GM12872 (cell line): ENCODE results near the gene COL1A1.

Experiments
- TF ChIP-seq, protein P1 (sequence below): IDR thresholded peaks from 3 replicates; pipeline ENCODE4 v1.5.1; 2011; ENCODE audit warnings: low read depth, mild to moderate bottlenecking, low read length, moderate library complexity; ENCODE audit not compliant: insufficient read depth

Gene COL1A1

DNA sequence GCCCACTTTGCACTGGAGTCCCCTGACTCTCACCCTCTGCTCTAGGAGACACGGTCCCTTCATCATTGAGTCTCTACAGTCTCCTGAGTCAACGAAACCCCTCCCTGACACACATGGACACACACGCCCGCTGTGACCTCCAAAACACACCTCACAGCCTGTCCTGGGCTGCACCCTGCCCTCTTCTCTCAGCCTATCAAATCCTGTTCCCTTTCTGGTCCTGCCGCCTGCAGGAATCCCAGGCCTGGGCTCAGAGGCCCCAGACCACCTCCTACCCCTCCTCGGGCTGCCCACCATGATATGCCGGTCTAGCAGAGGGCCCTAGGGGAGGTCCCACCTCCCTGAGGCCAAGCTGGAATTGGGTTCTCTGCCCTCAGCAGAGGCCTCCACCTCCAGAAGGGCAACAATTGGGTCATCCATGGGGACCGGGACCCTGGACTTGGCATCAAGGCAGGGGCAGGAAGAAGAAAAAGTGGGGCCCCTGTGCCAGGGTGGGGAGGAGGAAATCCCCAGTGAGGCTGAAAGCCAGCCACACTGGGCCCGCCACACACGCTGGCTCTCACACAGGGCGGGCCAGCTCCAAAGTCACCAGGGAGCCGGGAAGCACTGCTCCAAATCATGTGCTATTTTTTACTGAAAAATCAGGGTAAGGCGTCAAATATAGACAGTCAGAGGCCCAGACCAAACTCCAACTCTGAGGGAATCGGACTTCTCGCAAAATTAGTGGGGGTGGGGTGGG lies 54.3 kb downstream of the COL1A1 start:
- TF ChIP-seq, protein P1, sequence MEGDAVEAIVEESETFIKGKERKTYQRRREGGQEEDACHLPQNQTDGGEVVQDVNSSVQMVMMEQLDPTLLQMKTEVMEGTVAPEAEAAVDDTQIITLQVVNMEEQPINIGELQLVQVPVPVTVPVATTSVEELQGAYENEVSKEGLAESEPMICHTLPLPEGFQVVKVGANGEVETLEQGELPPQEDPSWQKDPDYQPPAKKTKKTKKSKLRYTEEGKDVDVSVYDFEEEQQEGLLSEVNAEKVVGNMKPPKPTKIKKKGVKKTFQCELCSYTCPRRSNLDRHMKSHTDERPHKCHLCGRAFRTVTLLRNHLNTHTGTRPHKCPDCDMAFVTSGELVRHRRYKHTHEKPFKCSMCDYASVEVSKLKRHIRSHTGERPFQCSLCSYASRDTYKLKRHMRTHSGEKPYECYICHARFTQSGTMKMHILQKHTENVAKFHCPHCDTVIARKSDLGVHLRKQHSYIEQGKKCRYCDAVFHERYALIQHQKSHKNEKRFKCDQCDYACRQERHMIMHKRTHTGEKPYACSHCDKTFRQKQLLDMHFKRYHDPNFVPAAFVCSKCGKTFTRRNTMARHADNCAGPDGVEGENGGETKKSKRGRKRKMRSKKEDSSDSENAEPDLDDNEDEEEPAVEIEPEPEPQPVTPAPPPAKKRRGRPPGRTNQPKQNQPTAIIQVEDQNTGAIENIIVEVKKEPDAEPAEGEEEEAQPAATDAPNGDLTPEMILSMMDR: no peak

DNA sequence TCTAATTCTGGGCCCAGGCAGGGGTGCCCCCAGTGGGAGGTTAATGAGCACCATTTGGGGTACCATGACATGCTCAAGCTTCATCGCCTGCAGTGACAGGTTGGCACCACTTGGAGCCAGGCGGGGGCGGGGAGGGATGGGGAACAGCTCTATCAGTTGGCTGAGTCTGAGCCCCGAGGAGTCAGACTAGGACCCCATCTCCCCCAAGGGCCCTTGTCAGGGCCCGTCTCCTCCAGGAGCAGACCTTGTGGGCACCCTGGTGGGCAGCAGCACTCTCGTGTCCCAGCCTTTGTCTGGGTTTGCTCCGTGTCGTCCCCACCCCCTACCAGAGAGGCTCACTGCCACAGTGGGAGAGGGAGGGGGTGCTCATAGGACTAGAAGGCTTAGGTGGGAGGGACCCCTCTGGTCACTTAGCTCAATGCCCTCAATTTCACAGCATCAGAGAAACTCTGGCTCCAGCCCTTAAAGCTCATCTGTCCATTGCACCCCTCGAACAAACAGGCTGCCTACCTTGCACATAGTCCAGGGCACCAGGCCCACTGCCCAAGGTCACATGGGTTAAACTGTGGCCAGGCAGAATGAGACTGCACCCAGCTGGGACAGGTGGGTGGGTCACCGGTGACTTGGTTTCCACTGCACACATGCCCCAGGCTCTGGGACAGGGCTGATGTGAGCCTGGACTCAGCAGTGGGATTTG lies 55.1 kb downstream of the COL1A1 start:
- TF ChIP-seq, protein P1: peak; percentile 51; the same call in 2 of the 3 replicates

DNA sequence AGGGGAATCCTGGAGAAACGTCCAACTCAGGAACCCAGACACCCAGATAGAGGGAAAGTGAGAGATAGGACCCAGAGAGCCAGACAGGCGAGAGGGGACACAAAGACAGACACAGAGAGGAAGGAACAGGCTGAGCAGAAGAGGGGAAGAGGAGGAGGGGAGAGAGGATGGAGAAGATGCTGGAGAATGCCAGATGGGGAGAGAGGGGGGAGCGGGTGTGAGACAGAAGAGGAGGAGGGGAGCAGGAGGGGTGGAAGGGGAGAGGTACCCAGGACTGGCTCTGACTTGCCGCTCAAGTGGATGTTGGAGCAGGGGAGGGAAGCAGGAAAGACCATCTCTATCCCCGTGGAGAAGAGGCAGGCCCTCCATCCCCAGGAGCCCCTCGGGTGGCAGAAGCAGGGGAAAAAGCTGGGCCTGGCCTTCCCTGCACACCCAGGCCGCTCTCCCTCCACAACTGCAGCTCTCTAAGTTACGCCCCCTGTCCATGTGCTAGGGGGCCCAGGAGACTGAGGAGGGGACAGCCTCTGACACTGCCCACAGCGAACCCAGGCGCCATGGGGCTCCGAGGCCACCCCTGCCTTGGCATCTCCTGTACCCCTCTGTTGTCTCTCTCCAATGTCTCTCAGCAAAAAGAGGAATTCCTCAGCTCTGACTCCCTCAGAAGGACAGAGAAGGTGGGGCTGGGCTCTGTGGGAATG lies 55.8 kb downstream of the COL1A1 start:
- TF ChIP-seq, protein P1: no peak

DNA sequence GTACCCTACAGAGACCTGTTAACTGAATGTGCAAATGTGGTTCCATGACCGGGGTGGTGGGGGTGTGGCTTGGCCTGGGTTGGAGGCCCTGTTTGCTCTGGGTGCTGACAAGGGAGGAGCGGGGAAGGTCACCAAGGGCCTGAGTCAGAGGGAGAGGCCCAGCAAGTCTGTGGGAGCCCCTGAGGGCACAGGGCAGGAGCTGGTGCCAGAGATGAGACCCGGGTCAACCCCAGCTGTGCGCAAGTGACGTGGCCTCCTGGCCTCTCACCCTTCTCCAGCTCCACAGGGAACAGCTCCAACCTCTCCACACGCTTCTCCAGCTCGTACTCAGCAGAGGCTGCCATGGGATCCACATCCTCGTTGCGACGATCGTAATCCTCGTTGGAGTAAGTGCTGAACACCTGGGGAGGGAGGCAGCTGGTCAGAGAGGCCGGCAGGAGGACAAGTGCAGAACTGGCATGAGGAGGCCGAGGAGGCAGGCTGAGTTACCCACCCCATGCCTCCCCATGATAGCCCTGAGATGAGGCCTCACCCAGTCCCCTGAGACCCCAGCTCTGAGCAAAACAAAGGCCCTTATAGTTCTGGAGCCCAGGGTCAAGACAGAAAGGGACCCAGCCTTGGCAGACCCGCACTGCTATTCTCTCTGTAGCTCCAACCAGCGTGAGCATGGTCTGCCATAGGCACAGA lies 56.4 kb downstream of the COL1A1 start:
- TF ChIP-seq, protein P1: no peak

DNA sequence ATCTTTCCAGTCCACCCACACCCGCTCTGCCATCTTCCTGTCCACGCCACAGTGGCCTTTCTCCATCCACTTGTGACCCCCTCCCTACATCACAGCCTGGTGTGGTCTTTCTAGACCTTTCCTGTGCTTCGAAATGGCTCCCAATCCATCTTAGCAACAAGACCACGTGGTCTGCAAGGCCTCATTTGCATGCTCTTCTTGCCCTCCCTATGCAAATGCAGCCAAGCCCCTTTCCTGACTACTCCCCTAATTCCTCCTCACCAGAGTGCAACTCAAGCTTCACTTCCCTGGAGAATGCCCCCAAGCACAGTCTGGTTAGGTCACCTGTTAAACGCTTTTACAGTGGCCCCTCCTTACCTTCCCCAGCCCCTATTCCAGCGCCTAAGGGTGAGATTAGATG lies 57.1 kb downstream of the COL1A1 start:
- TF ChIP-seq, protein P1: no peak

DNA sequence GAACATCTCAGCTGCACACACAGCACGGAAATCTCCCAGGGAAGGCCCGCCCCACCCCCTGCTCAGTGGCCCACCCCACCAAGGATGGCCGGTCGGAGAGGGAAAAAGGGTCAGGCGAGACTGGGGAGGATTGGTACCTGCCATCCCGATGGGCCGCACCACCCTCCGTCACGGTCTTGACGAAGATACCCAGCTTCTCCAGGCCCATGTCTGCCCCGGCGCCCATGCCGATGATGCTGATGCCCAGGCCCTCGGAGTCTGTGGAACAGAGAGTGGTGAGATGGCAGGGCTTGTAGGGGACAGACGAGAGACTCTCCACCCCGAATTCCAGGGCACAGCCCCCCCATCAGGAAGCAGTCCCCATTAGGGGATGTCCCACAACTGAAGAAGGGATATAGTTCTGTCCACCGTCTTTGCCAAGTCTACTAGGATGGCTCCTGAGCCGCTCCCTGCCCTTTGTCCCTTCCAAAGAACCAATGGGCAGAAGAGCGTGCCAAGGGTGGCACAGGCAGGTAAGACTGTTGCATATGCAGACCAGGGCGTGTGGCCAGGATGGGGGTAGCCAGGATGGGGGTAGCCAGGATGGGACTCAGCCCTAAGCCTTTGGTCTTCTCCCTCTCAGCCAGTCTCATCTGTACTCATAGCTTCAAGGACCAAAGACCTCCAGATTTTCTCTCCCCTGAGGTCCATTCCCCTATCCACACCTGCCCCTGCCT lies 57.8 kb downstream of the COL1A1 start:
- TF ChIP-seq, protein P1: no peak
